A549 (cell line): ENCODE results near the gene MAPK11. TPM values are rescaled to one million over a fixed set of nuclear protein-coding genes. Genes with fewer than 3 reads are reported as not detected.

Source experiments
- ATAC-seq, 2 experiments: fragments of 200-7000 bp in 1 of 2; fragments of >200 bp in 1 of 2; cut with Nextera tagmentation in 1 of 2; cut with Tn5 transposase in 1 of 2; 3 replicates each; pipeline versions ENCODE4 v1.8.0 to v1.9.1; 2018 to 2020; ENCODE audit warnings: mild to moderate bottlenecking in 1 of 2, moderate library complexity in 1 of 2
- CTCF ChIA-PET: fragments of 300-600 bp; sonication (Branson Sonifier 250); formaldehyde crosslinking; extraction: SDS; loops from one replicate; lab custom pipeline; 2021; ENCODE audit warnings: antibody characterized with exemption, inconsistent platforms; lab: Yijun Ruan, JAX
- POLR2A ChIA-PET: fragments of 350-600 bp; formaldehyde crosslinking; extraction: SDS; loops from one replicate; lab custom pipeline; 2021; ENCODE audit warnings: antibody characterized with exemption, inconsistent platforms; lab: Yijun Ruan, JAX
- DNase-seq, 2 experiments: peaks; one replicate each; pipeline versions ENCODE4 v3.0.0 to v3.0.0-alpha.2; 2011 to 2016; ENCODE audit warnings: low read depth in 1 of 2, low spot score in 1 of 2
- FAIRE-seq: peaks from 2 replicates; lab custom pipeline; 2011; peaks lifted over from hg19 to GRCh38; lab: Jason Lieb, UNC
- H3K27ac ChIP-seq, 2 experiments: fragments of >200 bp; sonication (Bioruptor Twin); formaldehyde crosslinking; 3 replicates each; pipeline ENCODE4 v1.5.1; 2016 to 2017
- H3K4me1 ChIP-seq: fragments of >200 bp; sonication (Bioruptor Twin); formaldehyde crosslinking; 3 replicates; pipeline ENCODE4 v1.6.1; 2016
- H3K4me2 ChIP-seq: fragments of >200 bp; sonication (Bioruptor Twin); formaldehyde crosslinking; 3 replicates; pipeline ENCODE4 v1.6.1; 2016
- H3K4me3 ChIP-seq: fragments of >200 bp; sonication (Bioruptor Twin); formaldehyde crosslinking; 3 replicates; pipeline ENCODE4 v1.5.1; 2016
- H3K9me3 ChIP-seq: fragments of >200 bp; sonication (Bioruptor Twin); formaldehyde crosslinking; 3 replicates; pipeline ENCODE4 v1.6.1; 2016
- ATOH8 ChIP-seq: fragments of 250-450 bp; sonication (Bioruptor Pico); IDR thresholded peaks from 2 replicates; pipeline ENCODE4 v1.5.0; 2020; ENCODE audit warnings: low read depth, mild to moderate bottlenecking, moderate library complexity
- CHD2 ChIP-seq: fragments of 150-350 bp; IDR thresholded peaks from 2 replicates; pipeline ENCODE4 v1.6.1; 2014; ENCODE audit warnings: low read length; ENCODE audit not compliant: partially characterized antibody
- CTCF ChIP-seq: fragments of >200 bp; sonication (Bioruptor Twin); formaldehyde crosslinking; IDR thresholded peaks from 3 replicates; pipeline ENCODE4 v1.5.1; 2016
- EHF ChIP-seq: fragments of 250-450 bp; sonication (Bioruptor Pico); IDR thresholded peaks from 2 replicates; pipeline ENCODE4 v1.5.0; 2020; ENCODE audit warnings: mild to moderate bottlenecking
- FOSL2 ChIP-seq, 2 experiments: fragments of 450-650 bp in 1 of 2; fragments of >200 bp in 1 of 2; sonication (Bioruptor Twin) in 1 of 2; formaldehyde crosslinking; IDR thresholded peaks; 2 replicates each; pipeline versions ENCODE4 v1.5.0 to v1.6.1; 2016 to 2020; ENCODE audit warnings: mild to moderate bottlenecking in 1 of 2, moderate library complexity in 1 of 2
- GATA3 ChIP-seq: IDR thresholded peaks from 2 replicates; pipeline ENCODE4 v1.6.1; 2012; ENCODE audit warnings: borderline replicate concordance
- HEYL ChIP-seq: fragments of 250-450 bp; sonication (Bioruptor Pico); IDR thresholded peaks from 2 replicates; pipeline ENCODE4 v1.8.0; 2021; ENCODE audit warnings: mild to moderate bottlenecking, moderate library complexity
- MYC ChIP-seq: IDR thresholded peaks from 2 replicates; pipeline ENCODE4 v1.6.1; 2012; ENCODE audit warnings: mild to moderate bottlenecking, inconsistent platforms, low read length, improper control_type of control experiment, borderline replicate concordance
- POLR2AphosphoS2 ChIP-seq: conservative IDR thresholded peaks from 2 replicates; pipeline ENCODE4 v1.6.1; 2012; ENCODE audit warnings: low read length, improper control_type of control experiment, inconsistent platforms
- RARB ChIP-seq: fragments of 250-450 bp; sonication (Bioruptor Pico); IDR thresholded peaks from 2 replicates; pipeline ENCODE4 v1.8.0; 2021; ENCODE audit warnings: mild to moderate bottlenecking, moderate library complexity
- RFX5 ChIP-seq: fragments of 450-650 bp; IDR thresholded peaks from 2 replicates; pipeline ENCODE4 v1.7.1; 2014; ENCODE audit warnings: antibody characterized with exemption, mild to moderate bottlenecking, moderate library complexity
- TP53 ChIP-seq: fragments of 250-450 bp; sonication (Bioruptor Pico); IDR thresholded peaks from 2 replicates; pipeline ENCODE4 v1.5.0; 2021; ENCODE audit warnings: mild to moderate bottlenecking, moderate library complexity
- WGBS: methylation state at CpG from one replicate; pipeline ENCODE4 v1.1.6; 2017; ENCODE audit errors: missing lambda C conversion rate; 5-methylcytosine and 5-hydroxymethylcytosine counted together
- polyA plus RNA-seq, 4 experiments: library from polyadenylated mRNA; depleted of rRNA in 3 of 4; stranded (reverse); fragments of >200 nt; fragmentation: RNase III in 1 of 4; extraction: RNeasy Plus Mini Kit Qiagen cat#74134 plus additional on column Dnase treatment in 1 of 4; gene quantifications; 2 replicates in 3 of 4; 3 replicates in 1 of 4; pipeline ENCODE4 v1.2.3, GENCODE V29; 2011 to 2017
- TF ChIP-seq, protein P1 (sequence below): fragments of >200 bp; sonication (Bioruptor Twin); formaldehyde crosslinking; IDR thresholded peaks from 2 replicates; pipeline ENCODE4 v1.6.1; 2016
- TF ChIP-seq, protein P2 (sequence below): IDR thresholded peaks from 2 replicates; pipeline ENCODE4 v1.6.1; 2012
- TF ChIP-seq, protein P3 (sequence below): fragments of 200-600 bp; sonication (generic); IDR thresholded peaks from 2 replicates; pipeline ENCODE4 v1.6.1; 2016; ENCODE audit warnings: antibody characterized with exemption, mild to moderate bottlenecking, moderate library complexity

Gene MAPK11
- polyA plus RNA-seq, 2 of the 4 experiments (the other 2 are of a cell fraction), result 1.6 to 5.5 TPM

DNA sequence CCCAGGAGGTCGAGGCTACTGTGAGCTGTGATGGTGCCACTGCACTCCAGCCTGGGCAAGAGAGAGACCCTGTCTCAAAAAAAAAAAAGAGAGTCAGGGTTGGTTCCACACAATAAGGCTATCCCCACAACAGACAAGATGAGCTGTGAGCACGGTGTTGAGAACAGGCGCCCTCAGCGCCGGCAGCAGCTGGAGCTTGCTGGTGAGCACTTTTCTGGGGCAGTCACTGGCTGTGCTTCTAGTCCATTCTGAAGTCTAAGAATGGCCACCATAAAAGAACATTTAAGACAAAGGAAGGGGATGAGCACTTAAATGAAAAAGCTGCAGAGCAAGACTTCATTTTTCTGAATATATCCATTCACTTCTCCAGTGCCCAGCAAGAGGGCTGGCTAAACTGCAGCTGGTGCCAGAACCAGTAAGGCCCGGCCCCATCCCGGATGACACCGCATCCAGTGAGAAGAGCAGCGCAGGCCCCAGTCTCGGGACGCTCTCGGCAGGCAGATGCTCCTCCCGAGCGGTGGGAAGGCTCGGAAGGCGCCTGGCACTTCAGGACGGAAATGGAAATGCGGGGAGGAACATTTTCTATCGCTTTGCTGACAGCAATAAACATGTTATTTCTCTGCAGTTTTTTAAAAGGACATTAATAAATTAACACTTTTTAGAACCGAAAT lies 37.6 kb downstream of the MAPK11 start:
- POLR2A ChIA-PET, result interaction anchor here (0.7 kb wide), 1 partner anchor 9 kb away, joined by 3 read pairs; no protein-coding TSS in a partner anchor
- no peak for TF ChIP-seq RARB (CRISPR knock-in tag)
- TF ChIP-seq ATOH8 (CRISPR knock-in tag), result no peak
- TF ChIP-seq RFX5, result no peak
- no peak for TF ChIP-seq GATA3
- no peak for TF ChIP-seq FOSL2 (IDR thresholded peaks at IDR 0.05)
- no peak for TF ChIP-seq FOSL2 (CRISPR knock-in tag; IDR thresholded peaks at IDR 0.05)
- H3K4me3 ChIP-seq, result no peak overlapping the region
- FAIRE-seq (no peak), DNase-seq (no peak), ATAC-seq (no peak)
- no peaks in the 10 kb centered on the region for H3K9me3 ChIP-seq
- H3K4me2 ChIP-seq, result no peak overlapping the region
- no peak overlapping the region for H3K27ac ChIP-seq
- CTCF ChIA-PET, result interaction anchor here (1.1 to 3.9 kb wide), 4 partner anchors 9 to 111 kb away, joined by 3 to 19 read pairs (median 4); partner anchors contain the start of gene PANX2
- 92% methylated on average over 17 of the region's 20 CpGs for WGBS
- H3K4me1 ChIP-seq, result no peaks in the 10 kb centered on the region

- H3K4me3 ChIP-seq, result no peak overlapping the region
- POLR2A ChIA-PET, result interaction anchor here (0.6 kb wide), 1 partner anchor 140 kb away, joined by 3 read pairs; no protein-coding TSS in a partner anchor
- no peak overlapping the region for H3K27ac ChIP-seq
- no peak overlapping the region for H3K4me2 ChIP-seq
- no peak for FAIRE-seq
- TF ChIP-seq, protein P1, sequence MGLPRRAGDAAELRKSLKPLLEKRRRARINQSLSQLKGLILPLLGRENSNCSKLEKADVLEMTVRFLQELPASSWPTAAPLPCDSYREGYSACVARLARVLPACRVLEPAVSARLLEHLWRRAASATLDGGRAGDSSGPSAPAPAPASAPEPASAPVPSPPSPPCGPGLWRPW, result no peak
- TF ChIP-seq CTCF, result no peak
- TF ChIP-seq EHF (CRISPR knock-in tag), result no peak
- no peak for TF ChIP-seq POLR2AphosphoS2
- TF ChIP-seq GATA3, result no peak
- TF ChIP-seq, protein P2, sequence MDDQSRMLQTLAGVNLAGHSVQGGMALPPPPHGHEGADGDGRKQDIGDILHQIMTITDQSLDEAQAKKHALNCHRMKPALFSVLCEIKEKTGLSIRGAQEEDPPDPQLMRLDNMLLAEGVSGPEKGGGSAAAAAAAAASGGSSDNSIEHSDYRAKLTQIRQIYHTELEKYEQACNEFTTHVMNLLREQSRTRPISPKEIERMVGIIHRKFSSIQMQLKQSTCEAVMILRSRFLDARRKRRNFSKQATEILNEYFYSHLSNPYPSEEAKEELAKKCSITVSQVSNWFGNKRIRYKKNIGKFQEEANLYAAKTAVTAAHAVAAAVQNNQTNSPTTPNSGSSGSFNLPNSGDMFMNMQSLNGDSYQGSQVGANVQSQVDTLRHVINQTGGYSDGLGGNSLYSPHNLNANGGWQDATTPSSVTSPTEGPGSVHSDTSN, result no peak
- TF ChIP-seq HEYL (CRISPR knock-in tag), result no peak
- TF ChIP-seq, protein P3, sequence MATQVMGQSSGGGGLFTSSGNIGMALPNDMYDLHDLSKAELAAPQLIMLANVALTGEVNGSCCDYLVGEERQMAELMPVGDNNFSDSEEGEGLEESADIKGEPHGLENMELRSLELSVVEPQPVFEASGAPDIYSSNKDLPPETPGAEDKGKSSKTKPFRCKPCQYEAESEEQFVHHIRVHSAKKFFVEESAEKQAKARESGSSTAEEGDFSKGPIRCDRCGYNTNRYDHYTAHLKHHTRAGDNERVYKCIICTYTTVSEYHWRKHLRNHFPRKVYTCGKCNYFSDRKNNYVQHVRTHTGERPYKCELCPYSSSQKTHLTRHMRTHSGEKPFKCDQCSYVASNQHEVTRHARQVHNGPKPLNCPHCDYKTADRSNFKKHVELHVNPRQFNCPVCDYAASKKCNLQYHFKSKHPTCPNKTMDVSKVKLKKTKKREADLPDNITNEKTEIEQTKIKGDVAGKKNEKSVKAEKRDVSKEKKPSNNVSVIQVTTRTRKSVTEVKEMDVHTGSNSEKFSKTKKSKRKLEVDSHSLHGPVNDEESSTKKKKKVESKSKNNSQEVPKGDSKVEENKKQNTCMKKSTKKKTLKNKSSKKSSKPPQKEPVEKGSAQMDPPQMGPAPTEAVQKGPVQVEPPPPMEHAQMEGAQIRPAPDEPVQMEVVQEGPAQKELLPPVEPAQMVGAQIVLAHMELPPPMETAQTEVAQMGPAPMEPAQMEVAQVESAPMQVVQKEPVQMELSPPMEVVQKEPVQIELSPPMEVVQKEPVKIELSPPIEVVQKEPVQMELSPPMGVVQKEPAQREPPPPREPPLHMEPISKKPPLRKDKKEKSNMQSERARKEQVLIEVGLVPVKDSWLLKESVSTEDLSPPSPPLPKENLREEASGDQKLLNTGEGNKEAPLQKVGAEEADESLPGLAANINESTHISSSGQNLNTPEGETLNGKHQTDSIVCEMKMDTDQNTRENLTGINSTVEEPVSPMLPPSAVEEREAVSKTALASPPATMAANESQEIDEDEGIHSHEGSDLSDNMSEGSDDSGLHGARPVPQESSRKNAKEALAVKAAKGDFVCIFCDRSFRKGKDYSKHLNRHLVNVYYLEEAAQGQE, result no peak
- TF ChIP-seq CHD2, result no peak
- TF ChIP-seq MYC, result no peak
- TF ChIP-seq TP53 (CRISPR knock-in tag), result no peak
- CTCF ChIA-PET, result interaction anchor here (2.7 to 3.9 kb wide), 2 partner anchors 8 to 12 kb away, joined by 10 to 19 read pairs; no protein-coding TSS in a partner anchor
- H3K4me1 ChIP-seq, result no peaks in the 10 kb centered on the region
- ATAC-seq, result no peak
- WGBS, result 88% methylated on average over 9 of the region's 16 CpGs
- no peak for DNase-seq
- no peaks in the 10 kb centered on the region for H3K9me3 ChIP-seq
These were observed 40.8 kb downstream of the MAPK11 start for GRCh38 chr22:50229370-50229769.
